Fibroblast of gingiva (primary cell): ENCODE results near the gene GLTP.
A peak's percentile ranks its signal among the peaks of the same experiment; 100 is the strongest.

Experiments
- DNase-seq: peaks from one replicate; pipeline ENCODE4 v3.0.0-alpha.2; 2011; ENCODE audit warnings: low read depth

Gene GLTP

GRCh38 chr12:109820816-109821381 is 59.4 kb downstream of the GLTP start:
- DNase-seq = no peak

- DNase-seq = peak; percentile 81
These were observed 61.3 kb downstream of the GLTP start for GRCh38 chr12:109818905-109819500.

- no peak for DNase-seq
These were observed 62.1 kb downstream of the GLTP start for GRCh38 chr12:109818253-109818652.

GRCh38 chr12:109817627-109818231 is 62.6 kb downstream of the GLTP start:
- DNase-seq = no peak

GRCh38 chr12:109816870-109817269 is 63.5 kb downstream of the GLTP start:
- no peak for DNase-seq

GRCh38 chr12:109815757-109816617 is 64.4 kb downstream of the GLTP start:
- DNase-seq = no peak

GRCh38 chr12:109815225-109815624 is 65.1 kb downstream of the GLTP start:
- no peak for DNase-seq

GRCh38 chr12:109814600-109815150 is 65.7 kb downstream of the GLTP start:
- DNase-seq = no peak

GRCh38 chr12:109813810-109814416 is 66.4 kb downstream of the GLTP start:
- DNase-seq = no peak

GRCh38 chr12:109811624-109811995 is 68.7 kb downstream of the GLTP start:
- DNase-seq = no peak

GRCh38 chr12:109810954-109811623 is 69.3 kb downstream of the GLTP start:
- no peak for DNase-seq

GRCh38 chr12:109808876-109809646 is 71.3 kb downstream of the GLTP start:
- no peak for DNase-seq

- no peak for DNase-seq
These were observed 72.2 kb downstream of the GLTP start for GRCh38 chr12:109807954-109808643.

GRCh38 chr12:109804820-109805761 is 75.2 kb downstream of the GLTP start:
- DNase-seq = peak; percentile 32

- no peak for DNase-seq
These were observed 76.7 kb downstream of the GLTP start for GRCh38 chr12:109803678-109804077.

- DNase-seq = no peak
These were observed 77.5 kb downstream of the GLTP start for GRCh38 chr12:109802828-109803227.
